Endothelial cell of umbilical vein (primary cell): ENCODE data around the gene SPINDOC. TPM values are rescaled to one million over a fixed set of nuclear protein-coding genes. Genes with fewer than 3 reads are reported as not detected.

Experiments
- BruUV-seq: library from RNA; stranded (reverse); fragments of 400-500 nt; replicated peaks from 2 replicates; lab custom pipeline; 2021; lab: Mats Ljungman, UMichigan
- CTCF ChIA-PET: fragments of 300-600, 350-600 bp; sonication (Branson Sonifier 250); formaldehyde crosslinking; loops from one replicate; lab custom pipeline; 2021; ENCODE audit warnings: antibody characterized with exemption, inconsistent platforms; lab: Charles Lee
- POLR2A ChIA-PET: fragments of 300-600, 350-600 bp; sonication (Branson Sonifier 250); formaldehyde crosslinking; loops from one replicate; lab custom pipeline; 2021; ENCODE audit warnings: antibody characterized with exemption, inconsistent platforms; lab: Charles Lee
- DNase-seq: peaks from one replicate; pipeline ENCODE4 v3.0.0-alpha.2; 2011; ENCODE audit warnings: low read depth, low spot score
- FAIRE-seq: peaks from 2 replicates; lab custom pipeline; 2011; peaks lifted over from hg19 to GRCh38; lab: Jason Lieb, UNC
- H2AFZ ChIP-seq: 2 replicates; pipeline ENCODE4 v1.6.0; 2012; ENCODE audit warnings: low read depth, low read length, control low read depth, inconsistent platforms
- H3K27ac ChIP-seq: 2 replicates; pipeline ENCODE4 v1.5.1; 2011; ENCODE audit warnings: low read depth, mild to moderate bottlenecking, control low read depth, low read length, moderate library complexity; ENCODE audit not compliant: insufficient read depth
- H3K27me3 ChIP-seq, 2 experiments: 2 replicates each; pipeline versions ENCODE4 v1.6.0 to v1.6.1; 2011; ENCODE audit warnings: low read length in 2 of 2, mixed read lengths in 1 of 2; ENCODE audit not compliant: control insufficient read depth in 2 of 2, insufficient read depth in 2 of 2
- H3K36me3 ChIP-seq, 2 experiments: 2 replicates in 1 of 2; 3 replicates in 1 of 2; pipeline ENCODE4 v1.5.1; 2011; ENCODE audit warnings: low read length in 2 of 2, mild to moderate bottlenecking in 1 of 2, moderate library complexity in 1 of 2; ENCODE audit not compliant: control insufficient read depth in 2 of 2, insufficient read depth in 2 of 2; ENCODE audit errors: extremely low read depth in 1 of 2
- H3K4me1 ChIP-seq: 3 replicates; pipeline ENCODE4 v1.5.1; 2011; ENCODE audit warnings: mild to moderate bottlenecking, low read length; ENCODE audit not compliant: control insufficient read depth, insufficient read depth; ENCODE audit errors: extremely low read depth
- H3K4me2 ChIP-seq: 2 replicates; pipeline ENCODE4 v1.6.1; 2011; ENCODE audit warnings: low read length, control low read depth, mixed read lengths; ENCODE audit not compliant: insufficient read depth
- H3K4me3 ChIP-seq, 3 experiments: fragments of 200-600 bp in 1 of 3; sonication (generic), shearing (Covaris generic) in 1 of 3; replicated peaks in 1 of 3; 2 replicates each; pipeline ENCODE4 v1.5.1; 2011 to 2016; ENCODE audit warnings: control low read depth in 3 of 3, low read length in 3 of 3, mild to moderate bottlenecking in 2 of 3, inconsistent platforms in 1 of 3, low read depth in 1 of 3, moderate library complexity in 1 of 3; ENCODE audit not compliant: insufficient read depth in 1 of 3
- H3K79me2 ChIP-seq: 2 replicates; pipeline ENCODE4 v1.6.0; 2012; ENCODE audit warnings: low read length, inconsistent platforms; ENCODE audit not compliant: control insufficient read depth, insufficient read depth
- H3K9ac ChIP-seq: replicated peaks from 2 replicates; pipeline ENCODE3; 2011; ENCODE audit warnings: low read length, control low read depth; ENCODE audit not compliant: insufficient read depth; ENCODE audit errors: extremely low read depth
- H3K9me1 ChIP-seq: replicated peaks from 3 replicates; pipeline ENCODE4 v1.6.0; 2011; ENCODE audit warnings: mild to moderate bottlenecking, low read length; ENCODE audit not compliant: control insufficient read depth, insufficient read depth; ENCODE audit errors: extremely low read depth
- H3K9me3 ChIP-seq: replicated peaks from 2 replicates; pipeline ENCODE4 v1.5.1; 2012; ENCODE audit warnings: low read length, inconsistent platforms; ENCODE audit not compliant: control insufficient read depth, insufficient read depth
- H4K20me1 ChIP-seq: replicated peaks from 2 replicates; pipeline ENCODE3; 2011; ENCODE audit warnings: mild to moderate bottlenecking, low read length; ENCODE audit not compliant: control insufficient read depth, insufficient read depth; ENCODE audit errors: extremely low read depth
- CTCF ChIP-seq, 2 donors: IDR thresholded peaks; 1 replicate in 1 of 2; 2 replicates in 1 of 2; pipeline ENCODE4 v1.5.1; 2011; ENCODE audit warnings: low read length in 2 of 2, mild to moderate bottlenecking in 2 of 2, moderate library complexity in 2 of 2, control low read depth in 1 of 2, inconsistent platforms in 1 of 2, low read depth in 1 of 2; ENCODE audit not compliant: insufficient read depth in 1 of 2; ENCODE audit errors: extremely low read depth in 1 of 2
- EZH2 ChIP-seq: IDR thresholded peaks from 2 replicates; pipeline ENCODE4 v1.6.1; 2012; ENCODE audit warnings: borderline replicate concordance, low read depth, mild to moderate bottlenecking, moderate library complexity, low read length, inconsistent platforms; ENCODE audit not compliant: severe bottlenecking
- FOS ChIP-seq: IDR thresholded peaks from 2 replicates; pipeline ENCODE4 v1.6.1; 2011; ENCODE audit warnings: mild to moderate bottlenecking, low read length, moderate library complexity, borderline replicate concordance; ENCODE audit not compliant: insufficient read depth
- MAX ChIP-seq: IDR thresholded peaks from 2 replicates; pipeline ENCODE4 v1.6.1; 2011; ENCODE audit not compliant: insufficient read depth, insufficient read length
- POLR2A ChIP-seq: IDR thresholded peaks from 2 replicates; pipeline ENCODE4 v1.6.1; 2012; ENCODE audit warnings: low read depth, mild to moderate bottlenecking, control low read depth, low read length
- POLR2AphosphoS5 ChIP-seq: IDR thresholded peaks from 2 replicates; pipeline ENCODE4 v1.6.1; 2012; ENCODE audit warnings: low read depth, mild to moderate bottlenecking, control low read depth, low read length, moderate library complexity; ENCODE audit not compliant: insufficient read depth
- dilution Hi-C: fragments of 300-500 bp; cut with MboI; formaldehyde crosslinking; loops from one replicate; pipeline ENCODE4 v1.15.0; 2019; ENCODE audit warnings: low sequenced_read_pairs; ENCODE audit not compliant: extremely low pct_ligation_motif_present
- intact Hi-C: fragments of 100-400 bp; cut with micrococcal nuclease; formaldehyde crosslinking; loops from one replicate; pipeline ENCODE4 v1.10.0; 2022
- polyA plus RNA-seq, 4 experiments: library from polyadenylated mRNA; depleted of rRNA in 3 of 4; stranded (reverse) in 3 of 4; unstranded in 1 of 4; fragments of >200 nt; gene quantifications; 2 replicates each; pipeline versions ENCODE4 v1.2.1 to v1.2.3, GENCODE V29; 2011 to 2012; ENCODE audit warnings: missing spikeins in 1 of 4
- total RNA-seq: library from RNA; stranded (reverse); gene quantifications from 2 replicates; pipeline ENCODE4 v1.2.3, GENCODE V29; 2021

SPINDOC gene
- total and polyA plus RNA-seq, 2 donors (not counting 3 experiments of a cell fraction or from before 2014, with no cell fraction given): 29.4 to 54.5 TPM

GRCh38 chr11:63816732-63817131 is 3.5 kb downstream of the SPINDOC start:
- ChIA-PET CTCF (interaction anchor here (1.4 to 1.5 kb wide), 2 partner anchors 12 to 13 kb away, joined by 3 read pairs; no protein-coding TSS in a partner anchor), POLR2A (no interaction called here)
- no peak for FAIRE-seq
- Histone ChIP-seq H3K27me3 (no peaks in the 10 kb centered on the region), H3K79me2 (peaks cover 46% of the 10 kb centered on the region), H3K4me1 (peaks cover 18% of the 10 kb centered on the region), H4K20me1 (peaks cover 7% of the 10 kb centered on the region), H3K4me3 (no peak overlapping the region), H3K9me1 (no peaks in the 10 kb centered on the region), H3K9me3 (no peaks in the 10 kb centered on the region), H2AFZ (no peak overlapping the region), H3K4me2 (no peak overlapping the region), H3K9ac (no peak overlapping the region), H3K27ac (no peak overlapping the region), H3K36me3 (peaks cover 13 to 25% of the 10 kb centered on the region in 2 experiments)
- DNase-seq: no peak
- dilution Hi-C loops (no loop called here), intact Hi-C loops (no loop called here)
- BruUV-seq: no TSS peak
- TF ChIP-seq CTCF (IDR thresholded peaks at IDR 0.05; ENCODE audit: extremely low read depth in 1 of 2, insufficient read depth in 1 of 2, low read depth in 1 of 2, low read length in 2 of 2) (no peak), EZH2 (no peak), POLR2A (no peak), FOS (no peak), MAX (no peak), POLR2AphosphoS5 (no peak)
